Endodermal cell (in vitro differentiated cells): Measurements from ENCODE around the gene DHX34. TPM values are rescaled to one million over a fixed set of nuclear protein-coding genes. Genes with fewer than 3 reads are reported as not detected.

Experiments used
- DNase-seq: peaks from one replicate; pipeline ENCODE4 v3.0.0-alpha.2; 2017
- H3K27ac ChIP-seq: 2 replicates; pipeline ENCODE4 v1.5.1; 2013; ENCODE audit warnings: mild to moderate bottlenecking, low read depth, low read length, moderate library complexity
- H3K27me3 ChIP-seq: 2 replicates; pipeline ENCODE4 v1.6.1; 2013; ENCODE audit warnings: mild to moderate bottlenecking, low read length, moderate library complexity; ENCODE audit not compliant: insufficient read depth, control insufficient read depth, poor library complexity, severe bottlenecking
- H3K36me3 ChIP-seq: 2 replicates; pipeline ENCODE4 v1.7.0; 2013; ENCODE audit warnings: mild to moderate bottlenecking, low read length, moderate library complexity; ENCODE audit not compliant: control insufficient read depth, insufficient read depth
- H3K4me1 ChIP-seq: one replicate; pipeline ENCODE4 v1.7.0; 2013; ENCODE audit warnings: low read length; ENCODE audit not compliant: control insufficient read depth, insufficient read depth
- H3K4me3 ChIP-seq: 2 replicates; pipeline ENCODE4 v1.5.1; 2013; ENCODE audit warnings: mild to moderate bottlenecking, low read length, moderate library complexity
- H3K9ac ChIP-seq: 2 replicates; pipeline ENCODE4 v1.6.1; 2013; ENCODE audit warnings: mild to moderate bottlenecking, low read length, moderate library complexity; ENCODE audit not compliant: poor library complexity, severe bottlenecking; ENCODE audit errors: extremely low read depth
- H3K9me3 ChIP-seq: 2 replicates; pipeline ENCODE4 v1.6.1; 2013; ENCODE audit warnings: mild to moderate bottlenecking, low read length, moderate library complexity; ENCODE audit not compliant: control insufficient read depth
- H3K27ac Mint-ChIP-seq: 2 replicates; pipeline ENCODE4 v1.8.0; 2020; ENCODE audit warnings: mixed read lengths
- H3K27me3 Mint-ChIP-seq: 2 replicates; pipeline ENCODE4 v1.8.0; 2021; ENCODE audit warnings: mild to moderate bottlenecking, mixed read lengths; ENCODE audit not compliant: insufficient read depth
- H3K36me3 Mint-ChIP-seq: 2 replicates; pipeline ENCODE4 v1.8.0; 2020; ENCODE audit warnings: low read depth, mixed read lengths
- H3K4me1 Mint-ChIP-seq: 2 replicates; pipeline ENCODE4 v1.8.0; 2020; ENCODE audit warnings: mixed read lengths
- H3K4me3 Mint-ChIP-seq: 2 replicates; pipeline ENCODE4 v1.8.0; 2020; ENCODE audit warnings: mild to moderate bottlenecking, moderate library complexity, mixed read lengths
- H3K9me3 Mint-ChIP-seq: 2 replicates; pipeline ENCODE4 v1.8.0; 2020; ENCODE audit warnings: mild to moderate bottlenecking, mixed read lengths
- WGBS, 2 experiments: methylation state at CpG; one replicate each; pipeline versions ENCODE4 v1.1.5 to v1.1.7; 2013; ENCODE audit warnings: missing lambda C conversion rate in 2 of 2, mixed read lengths in 1 of 2; ENCODE audit not compliant: insufficient coverage in 1 of 2, insufficient read length in 1 of 2; 5-methylcytosine and 5-hydroxymethylcytosine counted together
- total RNA-seq, 2 donors: library from RNA; stranded (reverse); fragmentation: NEBNext Ultra II Directional in 1 of 2; extraction: Animal tissue kit (Norgen Biotek cat#: 25700) in 1 of 2; gene quantifications; 2 replicates in 1 of 2; 3 replicates in 1 of 2; pipeline ENCODE4 v1.2.1, GENCODE V29; 2021
- TF ChIP-seq, protein P1 (sequence below): fragments of 200-600 bp; sonication (generic); conservative IDR thresholded peaks from 2 replicates; pipeline ENCODE4 v1.5.0; 2021; ENCODE audit warnings: antibody characterized with exemption, mild to moderate bottlenecking

DHX34 gene
- total RNA-seq, 2 donors from 2014 or later, result 36.9 to 43.9 TPM

DNA sequence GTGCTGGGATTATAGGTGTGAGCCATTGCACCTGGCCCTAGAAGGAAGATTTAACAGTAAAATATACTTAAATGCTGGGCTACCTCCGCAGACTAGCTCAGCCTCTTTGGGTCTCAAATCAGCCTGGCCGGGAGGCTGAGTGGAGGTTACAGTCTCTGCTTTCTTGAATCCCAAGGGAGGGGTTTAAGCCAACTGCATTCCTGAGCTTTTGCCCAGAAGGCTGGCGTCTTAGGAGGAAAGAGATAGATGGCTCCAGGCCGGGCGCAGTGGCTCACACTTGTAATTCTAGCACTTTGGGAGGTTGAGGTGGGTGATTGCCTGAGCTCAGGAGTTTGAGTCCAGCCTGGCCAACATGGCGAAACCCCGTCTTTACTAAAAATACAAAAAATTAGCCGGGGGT, 40.1 kb upstream of the DHX34 start:
- Mint-ChIP-seq H3K27ac (no peak overlapping the region), H3K4me1 (peaks cover 2% of the 10 kb centered on the region), H3K4me3 (no peak overlapping the region), H3K27me3 (no peaks in the 10 kb centered on the region), H3K36me3 (no peaks in the 10 kb centered on the region), H3K9me3 (peaks cover 3% of the 10 kb centered on the region)
- Histone ChIP-seq H3K36me3 (no peaks in the 10 kb centered on the region), H3K4me1 (no peaks in the 10 kb centered on the region), H3K27me3 (no peaks in the 10 kb centered on the region), H3K9ac (no peak overlapping the region), H3K4me3 (no peak overlapping the region), H3K27ac (no peak overlapping the region), H3K9me3 (no peaks in the 10 kb centered on the region)
- DNase-seq, result no peak
- TF ChIP-seq, protein P1, sequence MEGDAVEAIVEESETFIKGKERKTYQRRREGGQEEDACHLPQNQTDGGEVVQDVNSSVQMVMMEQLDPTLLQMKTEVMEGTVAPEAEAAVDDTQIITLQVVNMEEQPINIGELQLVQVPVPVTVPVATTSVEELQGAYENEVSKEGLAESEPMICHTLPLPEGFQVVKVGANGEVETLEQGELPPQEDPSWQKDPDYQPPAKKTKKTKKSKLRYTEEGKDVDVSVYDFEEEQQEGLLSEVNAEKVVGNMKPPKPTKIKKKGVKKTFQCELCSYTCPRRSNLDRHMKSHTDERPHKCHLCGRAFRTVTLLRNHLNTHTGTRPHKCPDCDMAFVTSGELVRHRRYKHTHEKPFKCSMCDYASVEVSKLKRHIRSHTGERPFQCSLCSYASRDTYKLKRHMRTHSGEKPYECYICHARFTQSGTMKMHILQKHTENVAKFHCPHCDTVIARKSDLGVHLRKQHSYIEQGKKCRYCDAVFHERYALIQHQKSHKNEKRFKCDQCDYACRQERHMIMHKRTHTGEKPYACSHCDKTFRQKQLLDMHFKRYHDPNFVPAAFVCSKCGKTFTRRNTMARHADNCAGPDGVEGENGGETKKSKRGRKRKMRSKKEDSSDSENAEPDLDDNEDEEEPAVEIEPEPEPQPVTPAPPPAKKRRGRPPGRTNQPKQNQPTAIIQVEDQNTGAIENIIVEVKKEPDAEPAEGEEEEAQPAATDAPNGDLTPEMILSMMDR, result no peak
- 93 to 94% methylated on average over 8 of the region's 8 CpGs for WGBS, 2 experiments

DNA sequence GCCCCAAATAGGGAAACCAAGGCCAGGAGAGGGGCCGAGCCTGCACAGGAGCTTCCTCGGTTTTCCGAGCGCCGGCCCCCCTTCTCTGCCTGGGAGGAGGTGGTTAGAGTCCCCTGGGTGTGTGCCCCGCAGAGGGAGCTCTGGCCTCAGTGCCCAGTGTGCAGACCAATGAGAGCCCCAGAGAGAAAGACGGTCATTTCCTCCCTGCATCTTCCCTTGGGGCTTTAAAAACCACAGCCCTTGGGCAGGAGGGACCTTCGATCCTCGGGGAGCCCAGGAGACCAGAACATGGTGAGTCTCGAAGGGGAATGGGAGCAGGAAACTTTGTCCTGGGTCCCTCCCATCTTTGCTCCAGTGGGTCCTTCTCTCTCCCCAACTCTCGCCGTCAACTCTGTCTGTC, 39.5 kb upstream of the DHX34 start, which contains the start of gene C5AR1:
Gene C5AR1, plus strand, starts transcription at position 254 of the 400 bp plus-strand sequence. Its CDS starts 35 bp downstream, at position 289.
- no peaks in the 10 kb centered on the region for H3K36me3 Mint-ChIP-seq
- TF ChIP-seq, protein P1, result no peak
- H3K9me3 ChIP-seq, result no peaks in the 10 kb centered on the region
- peaks cover 2% of the 10 kb centered on the region for H3K4me1 Mint-ChIP-seq
- H3K27ac Mint-ChIP-seq, result no peak within 1 kb of the TSS
- H3K4me1 ChIP-seq, result no peaks in the 10 kb centered on the region
- H3K27me3 ChIP-seq, result no peaks in the 10 kb centered on the region
- H3K27me3 Mint-ChIP-seq, result no peaks in the 10 kb centered on the region
- peaks cover 3% of the 10 kb centered on the region for H3K9me3 Mint-ChIP-seq
- H3K4me3 ChIP-seq, result no peak within 1 kb of the TSS
- 73% methylated on average over 6 to 12 of the region's 12 CpGs for WGBS, 2 experiments
- no peak for DNase-seq
- H3K27ac ChIP-seq, result no peak within 1 kb of the TSS
- H3K9ac ChIP-seq, result no peak within 1 kb of the TSS
- H3K36me3 ChIP-seq, result no peaks in the 10 kb centered on the region
- no peak within 1 kb of the TSS for H3K4me3 Mint-ChIP-seq

DNA sequence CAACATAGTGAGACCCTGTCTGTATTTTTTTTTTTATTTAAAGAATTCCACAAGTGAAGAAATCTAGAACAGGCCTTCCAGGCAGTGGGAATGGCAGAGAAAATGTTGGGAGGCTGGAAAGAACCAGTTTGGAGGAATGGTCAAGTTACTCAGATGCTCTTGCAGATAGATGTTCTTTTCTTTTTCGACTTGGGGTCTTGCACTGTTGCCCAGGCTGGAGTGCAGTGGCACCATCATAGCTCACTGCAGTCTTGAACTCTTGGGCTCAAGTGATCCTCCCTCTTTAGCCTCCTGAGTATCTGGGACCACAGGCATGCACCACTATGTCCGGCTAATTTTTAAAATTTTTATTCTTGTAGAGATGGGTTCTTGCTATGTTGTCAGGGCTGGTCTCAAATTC, 38.8 kb upstream of the DHX34 start:
- H3K9ac ChIP-seq, result no peak overlapping the region
- H3K9me3 Mint-ChIP-seq, result peaks cover 3% of the 10 kb centered on the region
- no peak overlapping the region for H3K27ac ChIP-seq
- DNase-seq, result no peak
- peaks cover 4% of the 10 kb centered on the region for H3K4me1 Mint-ChIP-seq
- no peaks in the 10 kb centered on the region for H3K27me3 ChIP-seq
- H3K27ac Mint-ChIP-seq, result no peak overlapping the region
- peaks cover 2% of the 10 kb centered on the region for H3K27me3 Mint-ChIP-seq
- TF ChIP-seq, protein P1, result no peak
- no peaks in the 10 kb centered on the region for H3K36me3 Mint-ChIP-seq
- no peaks in the 10 kb centered on the region for H3K36me3 ChIP-seq
- no peaks in the 10 kb centered on the region for H3K4me1 ChIP-seq
- no peaks in the 10 kb centered on the region for H3K9me3 ChIP-seq
- 95 to 100% methylated on average over 1 to 2 of the region's 2 CpGs for WGBS, 2 experiments
- no peak overlapping the region for H3K4me3 ChIP-seq
- no peak overlapping the region for H3K4me3 Mint-ChIP-seq
